Kidney (tissue), 14 donors: ENCODE measurements around the gene PDE1A. TPM values are rescaled to one million over a fixed set of nuclear protein-coding genes. Genes with fewer than 3 reads are reported as not detected.

Experiments
- DNase-seq, 5 donors: peaks; one replicate each; pipeline ENCODE4 v3.0.0-alpha.2; 2013 to 2020
- FAIRE-seq: peaks from 2 replicates; lab custom pipeline; 2012; peaks lifted over from hg19 to GRCh38; lab: Jason Lieb, UNC
- H3K27ac ChIP-seq, 2 donors: one replicate each; pipeline ENCODE4 v1.7.0; 2013; ENCODE audit warnings: low read depth in 2 of 2, low read length in 2 of 2, inconsistent platforms in 1 of 2
- H3K27me3 ChIP-seq: one replicate; pipeline ENCODE4 v1.7.1; 2013; ENCODE audit warnings: low read length, inconsistent platforms; ENCODE audit not compliant: control insufficient read depth, insufficient read depth
- H3K36me3 ChIP-seq, 3 donors: one replicate each; pipeline versions ENCODE4 v1.7.0 to v1.7.1; 2013; ENCODE audit warnings: low read length in 3 of 3, control low read depth in 1 of 3, inconsistent platforms in 1 of 3; ENCODE audit not compliant: insufficient read depth in 3 of 3, control insufficient read depth in 2 of 3
- H3K4me1 ChIP-seq, 3 donors: one replicate each; pipeline versions ENCODE4 v1.7.0 to v1.7.1; 2013; ENCODE audit warnings: low read length in 3 of 3, inconsistent platforms in 1 of 3, low read depth in 1 of 3; ENCODE audit not compliant: control insufficient read depth in 2 of 3, insufficient read depth in 2 of 3
- H3K4me3 ChIP-seq, 3 donors: one replicate each; pipeline versions ENCODE4 v1.7.0 to v1.8.1; 2013; ENCODE audit warnings: low read length in 3 of 3, control low read depth in 1 of 3, inconsistent platforms in 1 of 3
- H3K9ac ChIP-seq, 3 donors: one replicate each; pipeline versions ENCODE4 v1.7.0 to v1.7.1; 2013; ENCODE audit warnings: low read length in 3 of 3, control low read depth in 1 of 3, inconsistent platforms in 1 of 3
- H3K9me3 ChIP-seq, 3 donors: one replicate each; pipeline versions ENCODE4 v1.7.0 to v1.7.1; 2013; ENCODE audit warnings: low read length in 3 of 3, control low read depth in 1 of 3, inconsistent platforms in 1 of 3; ENCODE audit not compliant: control insufficient read depth in 2 of 3, insufficient read depth in 1 of 3
- intact Hi-C: fragments of 100-400 bp; cut with DNase I; formaldehyde crosslinking; loops from one replicate; pipeline ENCODE4 v1.11.1; 2022
- polyA plus RNA-seq: library from polyadenylated mRNA; stranded (reverse); fragments of 350-450 nt; fragmentation: Illumina TruSeq; extraction: RNeasy Lipid Tissue Mini Kit (QIAGEN cat#74804); gene quantifications from one replicate; pipeline ENCODE4 v1.2.3, GENCODE V29; 2014; ENCODE audit warnings: low read depth, low replicate concordance; ENCODE audit not compliant: insufficient read depth
- total RNA-seq: library from RNA; stranded (reverse); fragmentation: NEBNext Ultra II Directional; extraction: Animal tissue kit (Norgen Biotek cat#: 25700); gene quantifications from one replicate; pipeline ENCODE4 v1.2.1, GENCODE V29; 2021
- TF ChIP-seq, protein P1 (sequence below): IDR thresholded peaks from 3 replicates; pipeline ENCODE4 v1.5.1; 2012; ENCODE audit warnings: mild to moderate bottlenecking, moderate library complexity, borderline replicate concordance; ENCODE audit not compliant: insufficient read depth; ENCODE audit errors: extremely low read depth
- donor health status: control.
- donor health status: control.
- donor health status: control.
- donor health status: control.
- donor health status: control.
- donor health status: DM: yes; HTN: yes; CAD: no.
- donor health status: Normal renal cell carcinoma (clear cell type).

PDE1A gene
- total and polyA plus RNA-seq, 2 donors from 2014 or later: 40.4 to 70.5 TPM

DNA sequence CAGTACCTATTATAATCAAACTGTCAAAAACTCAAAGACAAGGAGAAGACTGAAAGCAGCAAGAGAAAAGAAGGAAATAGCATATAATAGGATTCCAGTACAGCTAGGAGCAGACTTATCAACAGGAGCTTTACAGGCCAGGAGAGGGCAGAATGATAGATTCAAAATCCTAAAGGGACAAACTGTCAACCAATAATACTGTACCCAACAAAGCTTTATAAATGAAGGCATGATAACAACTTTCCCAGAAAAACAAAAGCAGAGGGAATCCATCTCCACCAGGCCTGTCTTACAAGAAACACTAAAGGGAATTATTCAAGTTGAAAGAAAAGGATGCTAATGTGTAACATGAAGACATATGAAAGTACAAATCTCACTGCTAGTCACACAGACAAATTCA is 42.0 kb downstream of the PDE1A start:
- FAIRE-seq (no peak), DNase-seq (no peak)
- no peak overlapping the region for H3K4me3 ChIP-seq
- no peaks in the 10 kb centered on the region for H3K27me3 ChIP-seq
- TF ChIP-seq, protein P1, sequence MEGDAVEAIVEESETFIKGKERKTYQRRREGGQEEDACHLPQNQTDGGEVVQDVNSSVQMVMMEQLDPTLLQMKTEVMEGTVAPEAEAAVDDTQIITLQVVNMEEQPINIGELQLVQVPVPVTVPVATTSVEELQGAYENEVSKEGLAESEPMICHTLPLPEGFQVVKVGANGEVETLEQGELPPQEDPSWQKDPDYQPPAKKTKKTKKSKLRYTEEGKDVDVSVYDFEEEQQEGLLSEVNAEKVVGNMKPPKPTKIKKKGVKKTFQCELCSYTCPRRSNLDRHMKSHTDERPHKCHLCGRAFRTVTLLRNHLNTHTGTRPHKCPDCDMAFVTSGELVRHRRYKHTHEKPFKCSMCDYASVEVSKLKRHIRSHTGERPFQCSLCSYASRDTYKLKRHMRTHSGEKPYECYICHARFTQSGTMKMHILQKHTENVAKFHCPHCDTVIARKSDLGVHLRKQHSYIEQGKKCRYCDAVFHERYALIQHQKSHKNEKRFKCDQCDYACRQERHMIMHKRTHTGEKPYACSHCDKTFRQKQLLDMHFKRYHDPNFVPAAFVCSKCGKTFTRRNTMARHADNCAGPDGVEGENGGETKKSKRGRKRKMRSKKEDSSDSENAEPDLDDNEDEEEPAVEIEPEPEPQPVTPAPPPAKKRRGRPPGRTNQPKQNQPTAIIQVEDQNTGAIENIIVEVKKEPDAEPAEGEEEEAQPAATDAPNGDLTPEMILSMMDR: no peak
- no peak overlapping the region for H3K27ac ChIP-seq
- no peaks in the 10 kb centered on the region for H3K36me3 ChIP-seq
- intact Hi-C loops: no loop called here
- H3K4me1 ChIP-seq: peaks cover 0 to 3% (median 0%) of the 10 kb centered on the region in 3 donors
- no peak overlapping the region for H3K9ac ChIP-seq
- H3K9me3 ChIP-seq: peaks cover 0 to 14% (median 0%) of the 10 kb centered on the region in 3 donors

DNA sequence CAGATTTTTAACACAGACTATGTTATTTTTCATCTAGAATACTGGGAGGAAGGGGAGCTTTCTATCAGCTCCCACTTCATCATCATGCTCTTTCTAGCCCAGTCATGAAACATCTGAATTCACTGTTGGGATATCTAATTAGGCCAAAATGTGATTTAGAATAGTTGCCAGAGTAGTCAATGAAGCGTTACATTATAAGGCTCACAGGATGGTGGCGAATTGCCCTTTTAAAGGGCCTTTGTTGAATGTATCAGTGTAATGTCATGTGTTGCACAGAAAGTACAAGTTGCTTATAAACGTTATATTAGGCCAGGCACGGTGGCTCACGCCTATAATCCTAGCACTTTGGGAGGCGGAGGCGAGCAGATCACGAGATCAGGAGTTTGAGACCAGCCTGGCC is 45.6 kb downstream of the PDE1A start:
- no peak overlapping the region for H3K9ac ChIP-seq
- H3K4me1 ChIP-seq: peaks cover 0 to 9% (median 3%) of the 10 kb centered on the region in 3 donors
- TF ChIP-seq, protein P1: no peak
- no peak for FAIRE-seq
- H3K27me3 ChIP-seq: no peaks in the 10 kb centered on the region
- DNase-seq: no peak
- no peak overlapping the region for H3K4me3 ChIP-seq
- H3K27ac ChIP-seq: peak overlapping the region in 1 of 2 donors; percentile 32
- H3K36me3 ChIP-seq: no peaks in the 10 kb centered on the region
- intact Hi-C loops: no loop called here
- peaks cover 0 to 21% (median 0%) of the 10 kb centered on the region in 3 donors for H3K9me3 ChIP-seq

DNA sequence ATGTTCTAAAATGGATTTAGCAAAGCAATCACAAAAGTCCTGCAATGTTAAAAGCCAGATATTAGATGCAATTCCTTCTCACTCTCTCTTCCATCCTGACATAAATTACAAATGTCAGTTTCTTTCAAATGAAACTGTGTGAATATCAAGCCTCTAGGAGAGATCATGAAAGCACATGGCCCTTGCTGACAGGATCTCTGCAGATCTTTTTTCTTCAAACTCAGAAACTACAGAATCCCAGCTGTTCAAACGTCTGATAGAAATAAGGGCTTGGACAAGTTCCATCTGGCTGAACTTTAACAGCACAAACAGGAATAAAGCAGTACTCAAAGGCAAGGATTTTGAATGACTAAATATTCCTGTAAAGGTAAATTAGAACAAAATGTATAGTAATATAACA is 47.6 kb downstream of the PDE1A start:
- TF ChIP-seq, protein P1: no peak
- Histone ChIP-seq H3K27me3 (no peaks in the 10 kb centered on the region), H3K27ac (no peak overlapping the region), H3K4me3 (no peak overlapping the region), H3K9ac (no peak overlapping the region), H3K36me3 (no peaks in the 10 kb centered on the region), H3K4me1 (peaks cover 0 to 9% (median 3%) of the 10 kb centered on the region in 3 donors), H3K9me3 (peaks cover 0 to 23% (median 0%) of the 10 kb centered on the region in 3 donors)
- DNase-seq: peak in 2 of 5 donors; percentile 74 to 88
- no peak for FAIRE-seq
- intact Hi-C loops: no loop called here

DNA sequence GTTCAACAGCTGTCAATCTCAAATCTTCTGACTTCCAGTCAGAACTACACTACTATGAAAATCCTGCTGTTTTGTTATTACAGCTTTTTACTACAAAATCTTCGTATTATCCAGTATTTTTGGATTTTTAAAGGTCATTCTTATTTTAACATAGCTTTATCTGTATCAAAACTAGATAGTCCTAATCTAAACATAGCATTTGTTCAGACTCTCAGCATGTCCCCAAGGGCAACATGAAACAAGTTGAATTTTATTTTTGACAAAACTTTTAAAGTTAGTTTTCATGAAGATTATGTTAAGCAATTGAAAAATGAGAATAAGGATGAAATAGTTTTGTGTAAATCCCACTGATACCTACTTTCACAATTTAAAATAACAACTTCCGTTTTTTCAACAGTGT is 48.1 kb downstream of the PDE1A start:
- TF ChIP-seq, protein P1: no peak
- Histone ChIP-seq H3K4me1 (peaks cover 0 to 9% (median 3%) of the 10 kb centered on the region in 3 donors), H3K4me3 (no peak overlapping the region), H3K9ac (no peak overlapping the region), H3K36me3 (no peaks in the 10 kb centered on the region), H3K27ac (no peak overlapping the region), H3K27me3 (no peaks in the 10 kb centered on the region), H3K9me3 (peaks cover 0 to 21% (median 0%) of the 10 kb centered on the region in 3 donors)
- intact Hi-C loops: no loop called here
- DNase-seq (no peak), FAIRE-seq (no peak)
